DND-41 (cell line): ENCODE measurements around the gene NPAS2.

Experiments
- ATAC-seq: fragments of 200-7000 bp; cut with Tn5 transposase; 3 replicates; pipeline ENCODE4 v1.9.1; 2021; ENCODE audit warnings: low read depth; ENCODE audit not compliant: insufficient read depth
- DNase-seq: peaks from one replicate; pipeline ENCODE4 v3.0.0-alpha.2; 2020
- H2AFZ ChIP-seq: 2 replicates; pipeline ENCODE4 v1.6.0; 2012; ENCODE audit warnings: low read depth, low read length
- H3K27ac ChIP-seq: 2 replicates; pipeline ENCODE4 v1.5.1; 2012; ENCODE audit warnings: low read length, inconsistent platforms
- H3K27me3 ChIP-seq: fragments of 200-600 bp; sonication (generic); 2 replicates; pipeline ENCODE4 v1.6.0; 2012; ENCODE audit warnings: low read length, mild to moderate bottlenecking, inconsistent platforms; ENCODE audit not compliant: insufficient read depth, poor library complexity
- H3K36me3 ChIP-seq: 2 replicates; pipeline ENCODE4 v1.5.1; 2012; ENCODE audit warnings: low read length, inconsistent platforms; ENCODE audit not compliant: insufficient read depth
- H3K4me1 ChIP-seq: 2 replicates; pipeline ENCODE4 v1.5.1; 2012; ENCODE audit warnings: mild to moderate bottlenecking, low read length; ENCODE audit not compliant: insufficient read depth
- H3K4me2 ChIP-seq: 2 replicates; pipeline ENCODE4 v1.6.0; 2012; ENCODE audit warnings: mild to moderate bottlenecking, moderate library complexity, low read length, inconsistent platforms; ENCODE audit not compliant: insufficient read depth
- H3K4me3 ChIP-seq, 2 experiments: fragments of 200-600 bp in 1 of 2; shearing (Covaris generic) in 1 of 2; 2 replicates each; pipeline ENCODE4 v1.5.1; 2012 to 2016; ENCODE audit warnings: inconsistent platforms in 2 of 2, low read length in 2 of 2, mild to moderate bottlenecking in 2 of 2, low read depth in 1 of 2, moderate library complexity in 1 of 2
- H3K79me2 ChIP-seq: 2 replicates; pipeline ENCODE4 v1.6.0; 2012; ENCODE audit warnings: low read length, inconsistent platforms; ENCODE audit not compliant: insufficient read depth
- H3K9ac ChIP-seq: 2 replicates; pipeline ENCODE4 v1.6.0; 2012; ENCODE audit warnings: low read depth, mild to moderate bottlenecking, inconsistent platforms, low read length, moderate library complexity
- H3K9me3 ChIP-seq: 2 replicates; pipeline ENCODE4 v1.5.1; 2012; ENCODE audit warnings: low read length, moderate library complexity, mild to moderate bottlenecking, inconsistent platforms; ENCODE audit not compliant: insufficient read depth, severe bottlenecking
- H4K20me1 ChIP-seq: 2 replicates; pipeline ENCODE4 v1.6.0; 2012; ENCODE audit warnings: low read length; ENCODE audit not compliant: insufficient read depth
- EZH2 ChIP-seq: IDR thresholded peaks from 3 replicates; pipeline ENCODE4 v1.6.1; 2012; ENCODE audit warnings: borderline replicate concordance, low read depth, mild to moderate bottlenecking, moderate library complexity, low read length, inconsistent platforms; ENCODE audit not compliant: severe bottlenecking
- TF ChIP-seq, protein P1 (sequence below): IDR thresholded peaks from 2 replicates; pipeline ENCODE4 v1.5.1; 2012; ENCODE audit warnings: borderline replicate concordance, low read length, moderate library complexity, mild to moderate bottlenecking; ENCODE audit not compliant: poor library complexity, severe bottlenecking; ENCODE audit errors: extremely low read depth

The NPAS2 gene

GRCh38 chr2:100776445-100776844 is 43.5 kb upstream of the NPAS2 start:
- Histone ChIP-seq H3K79me2 (no peaks in the 10 kb centered on the region), H3K4me3 (no peak overlapping the region), H3K27me3 (peaks cover 4% of the 10 kb centered on the region), H3K36me3 (no peaks in the 10 kb centered on the region), H3K9ac (no peak overlapping the region), H3K27ac (no peak overlapping the region), H3K4me2 (no peak overlapping the region), H3K4me1 (no peaks in the 10 kb centered on the region), H3K9me3 (no peaks in the 10 kb centered on the region), H2AFZ (no peak overlapping the region), H4K20me1 (no peaks in the 10 kb centered on the region)
- no peak for DNase-seq
- ATAC-seq = no peak
- no peak for TF ChIP-seq EZH2
- TF ChIP-seq, protein P1, sequence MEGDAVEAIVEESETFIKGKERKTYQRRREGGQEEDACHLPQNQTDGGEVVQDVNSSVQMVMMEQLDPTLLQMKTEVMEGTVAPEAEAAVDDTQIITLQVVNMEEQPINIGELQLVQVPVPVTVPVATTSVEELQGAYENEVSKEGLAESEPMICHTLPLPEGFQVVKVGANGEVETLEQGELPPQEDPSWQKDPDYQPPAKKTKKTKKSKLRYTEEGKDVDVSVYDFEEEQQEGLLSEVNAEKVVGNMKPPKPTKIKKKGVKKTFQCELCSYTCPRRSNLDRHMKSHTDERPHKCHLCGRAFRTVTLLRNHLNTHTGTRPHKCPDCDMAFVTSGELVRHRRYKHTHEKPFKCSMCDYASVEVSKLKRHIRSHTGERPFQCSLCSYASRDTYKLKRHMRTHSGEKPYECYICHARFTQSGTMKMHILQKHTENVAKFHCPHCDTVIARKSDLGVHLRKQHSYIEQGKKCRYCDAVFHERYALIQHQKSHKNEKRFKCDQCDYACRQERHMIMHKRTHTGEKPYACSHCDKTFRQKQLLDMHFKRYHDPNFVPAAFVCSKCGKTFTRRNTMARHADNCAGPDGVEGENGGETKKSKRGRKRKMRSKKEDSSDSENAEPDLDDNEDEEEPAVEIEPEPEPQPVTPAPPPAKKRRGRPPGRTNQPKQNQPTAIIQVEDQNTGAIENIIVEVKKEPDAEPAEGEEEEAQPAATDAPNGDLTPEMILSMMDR = no peak

DNA sequence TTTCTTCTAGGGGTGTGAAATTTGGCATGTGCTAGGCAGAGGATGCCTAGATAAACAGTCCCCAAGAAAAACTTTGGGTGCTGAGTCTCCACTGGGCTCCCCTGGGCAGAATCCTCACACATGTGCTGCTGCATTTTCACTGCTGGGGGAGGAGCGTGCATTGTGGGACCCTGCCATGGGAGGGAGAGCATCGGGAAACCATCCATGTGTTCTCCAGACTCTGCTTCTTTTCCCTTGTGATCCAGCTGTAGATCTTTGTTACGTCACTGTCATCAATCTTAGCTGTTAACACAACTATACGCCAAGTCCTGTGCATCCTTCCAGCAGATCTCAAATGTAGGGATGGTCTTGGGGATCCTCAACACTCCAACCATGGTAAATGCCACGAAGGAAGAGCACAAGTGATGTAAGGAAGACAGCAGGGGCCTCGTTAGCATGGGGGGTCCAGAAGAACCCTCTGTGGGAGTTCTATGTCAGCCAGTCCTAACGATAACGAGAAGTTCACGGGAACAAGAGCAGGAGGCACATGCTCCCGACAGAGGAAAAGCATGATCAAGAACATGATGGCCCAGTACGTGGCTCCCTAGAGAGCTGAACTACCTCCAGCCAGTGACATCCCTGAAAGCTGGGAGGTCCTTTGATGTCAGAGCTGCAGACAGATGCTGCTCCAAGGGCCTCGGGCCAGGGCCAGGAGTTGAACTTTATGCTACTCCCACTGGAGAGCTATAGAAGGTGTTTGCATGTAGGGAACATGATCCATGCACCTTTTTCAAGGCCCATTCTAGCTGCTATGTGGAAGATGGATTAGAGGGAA is 41.1 kb upstream of the NPAS2 start:
- no peak for ATAC-seq
- TF ChIP-seq EZH2 = no peak
- TF ChIP-seq, protein P1 = no peak
- no peaks in the 10 kb centered on the region for H3K79me2 ChIP-seq
- no peak overlapping the region for H2AFZ ChIP-seq
- no peaks in the 10 kb centered on the region for H4K20me1 ChIP-seq
- H3K27me3 ChIP-seq = peaks cover under 1% of the 10 kb centered on the region
- H3K9me3 ChIP-seq = no peaks in the 10 kb centered on the region
- no peak overlapping the region for H3K27ac ChIP-seq
- H3K36me3 ChIP-seq = no peaks in the 10 kb centered on the region
- H3K9ac ChIP-seq = no peak overlapping the region
- no peak overlapping the region for H3K4me3 ChIP-seq
- H3K4me1 ChIP-seq = no peaks in the 10 kb centered on the region
- H3K4me2 ChIP-seq = no peak overlapping the region
- no peak for DNase-seq

GRCh38 chr2:100779908-100780202 is 40.1 kb upstream of the NPAS2 start:
- no peak overlapping the region for H2AFZ ChIP-seq
- H3K4me2 ChIP-seq = no peak overlapping the region
- H3K27ac ChIP-seq = no peak overlapping the region
- H3K27me3 ChIP-seq = no peaks in the 10 kb centered on the region
- no peaks in the 10 kb centered on the region for H3K9me3 ChIP-seq
- no peaks in the 10 kb centered on the region for H3K79me2 ChIP-seq
- H4K20me1 ChIP-seq = no peaks in the 10 kb centered on the region
- TF ChIP-seq, protein P1 = no peak
- no peak for TF ChIP-seq EZH2
- DNase-seq (no peak), ATAC-seq (no peak)
- no peak overlapping the region for H3K9ac ChIP-seq
- H3K4me1 ChIP-seq = no peaks in the 10 kb centered on the region
- H3K4me3 ChIP-seq = no peak overlapping the region
- no peaks in the 10 kb centered on the region for H3K36me3 ChIP-seq
